Hepatocyte (in vitro differentiated cells): ENCODE measurements around the gene AJUBA.

ENCODE experiments used
- CTCF ChIP-seq: fragments of 200-600 bp; sonication (generic); IDR thresholded peaks from 2 replicates; pipeline ENCODE4 v1.5.1; 2016; ENCODE audit warnings: antibody characterized with exemption, mild to moderate bottlenecking; ENCODE audit not compliant: poor library complexity
- EZH2phosphoT487 ChIP-seq: fragments of 200-600 bp; sonication (generic); IDR thresholded peaks from one replicate; pipeline ENCODE4 v1.6.1; 2018; ENCODE audit warnings: antibody characterized with exemption, mild to moderate bottlenecking, low read depth, moderate library complexity; ENCODE audit not compliant: unreplicated experiment, severe bottlenecking

DNA sequence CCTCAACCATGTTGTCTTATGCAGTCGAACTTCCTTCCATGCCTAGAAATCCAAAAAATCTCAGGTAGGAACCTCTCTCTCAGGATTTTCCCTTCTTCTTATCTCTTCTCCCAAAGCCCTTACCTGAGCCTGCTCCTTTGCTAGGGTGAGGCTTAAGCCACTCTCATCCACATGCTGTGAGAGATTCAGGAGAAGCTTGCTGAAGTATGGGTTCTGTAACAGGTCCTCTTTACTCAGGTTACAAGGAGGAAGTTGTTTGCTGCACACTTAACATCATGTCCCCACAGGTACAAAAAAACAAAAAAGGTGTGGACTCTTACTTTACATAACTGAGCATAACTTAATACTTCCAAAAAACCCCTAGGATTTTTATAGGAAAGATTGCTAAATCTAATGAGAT is 29.9 kb downstream of the AJUBA start:
- no peak for TF ChIP-seq CTCF
- no peak for TF ChIP-seq EZH2phosphoT487
